HG03159 (cell line): ENCODE results near the gene FSTL4.
A peak's percentile ranks its signal among the peaks of the same experiment; 100 is the strongest.

Experiments
- ATAC-seq: cut with Tn5 transposase; IDR thresholded peaks from one replicate; pipeline ENCODE4 v1.9.1; 2021; ENCODE audit warnings: mild to moderate bottlenecking, moderate library complexity; ENCODE audit not compliant: unreplicated experiment

FSTL4 gene

GRCh38 chr5:133434336-133434735 lies 178.0 kb downstream of the FSTL4 start:
- no peak for ATAC-seq

- ATAC-seq: no peak
Measured at GRCh38 chr5:133433641-133434040, 178.7 kb downstream of the FSTL4 start.

GRCh38 chr5:133432956-133433532 lies 179.3 kb downstream of the FSTL4 start:
- ATAC-seq: no peak

- ATAC-seq: no peak
Measured at GRCh38 chr5:133431326-133431865, 180.9 kb downstream of the FSTL4 start.

- ATAC-seq: no peak
Measured at GRCh38 chr5:133430095-133430494, 182.2 kb downstream of the FSTL4 start.

- ATAC-seq: no peak
Measured at GRCh38 chr5:133429046-133429445, 183.3 kb downstream of the FSTL4 start.

- ATAC-seq: no peak
Measured at GRCh38 chr5:133428072-133428660, 184.2 kb downstream of the FSTL4 start.

GRCh38 chr5:133427121-133427777 lies 185.1 kb downstream of the FSTL4 start:
- ATAC-seq: no peak

GRCh38 chr5:133426264-133426663 lies 186.1 kb downstream of the FSTL4 start:
- no peak for ATAC-seq

GRCh38 chr5:133425764-133426163 lies 186.6 kb downstream of the FSTL4 start:
- ATAC-seq: no peak

- ATAC-seq: no peak
Measured at GRCh38 chr5:133425222-133425621, 187.1 kb downstream of the FSTL4 start.

- ATAC-seq: peak; percentile 70
Measured at GRCh38 chr5:133423618-133424282, 188.6 kb downstream of the FSTL4 start.

GRCh38 chr5:133423011-133423617 lies 189.2 kb downstream of the FSTL4 start:
- no peak for ATAC-seq

GRCh38 chr5:133421806-133422205 lies 190.5 kb downstream of the FSTL4 start:
- ATAC-seq: no peak

GRCh38 chr5:133421394-133421793 lies 190.9 kb downstream of the FSTL4 start:
- ATAC-seq: no peak

GRCh38 chr5:133420440-133421301 lies 191.7 kb downstream of the FSTL4 start:
- ATAC-seq: no peak

GRCh38 chr5:133415906-133416305 lies 196.4 kb downstream of the FSTL4 start:
- no peak for ATAC-seq

GRCh38 chr5:133415506-133415905 lies 196.8 kb downstream of the FSTL4 start:
- ATAC-seq: no peak

- ATAC-seq: no peak
Measured at GRCh38 chr5:133412661-133413060, 199.7 kb downstream of the FSTL4 start.

- ATAC-seq: no peak
Measured at GRCh38 chr5:133410335-133410828, 202.0 kb downstream of the FSTL4 start.
